ENCODE data around the gene PF4V1.

The PF4V1 gene

GRCh38 chr4:73842696-73843095, 10.4 kb upstream of the PF4V1 start:
- no peak for TF ChIP-seq REST (IDR thresholded peaks at IDR 0.05; ENCODE audit: insufficient read depth in 1 of 2, low read depth in 2 of 2, low read length in 2 of 2)

- TF ChIP-seq REST (IDR thresholded peaks at IDR 0.05; ENCODE audit: insufficient read depth in 1 of 2, low read depth in 2 of 2, low read length in 2 of 2) (no peak), POLR2AphosphoS5 (IDR thresholded peaks at IDR 0.05; ENCODE audit: low read depth, low read length) (no peak), FOXP2 (optimal IDR thresholded peaks at IDR 0.05; ENCODE audit: borderline replicate concordance, extremely low read depth, extremely low read length, insufficient read depth) (no peak), TAF1 (IDR thresholded peaks at IDR 0.05; ENCODE audit: borderline replicate concordance, insufficient read depth, low read length) (no peak), SIN3A (IDR thresholded peaks at IDR 0.05; ENCODE audit: borderline replicate concordance, insufficient read depth, low read length) (no peak)
Measured at GRCh38 chr4:73843369-73843768, 9.7 kb upstream of the PF4V1 start.

GRCh38 chr4:73844345-73844744, 8.8 kb upstream of the PF4V1 start:
- no peak for TF ChIP-seq TAF1 (IDR thresholded peaks at IDR 0.05; ENCODE audit: borderline replicate concordance, insufficient read depth, low read length)
- no peak for TF ChIP-seq FOXP2 (optimal IDR thresholded peaks at IDR 0.05; ENCODE audit: borderline replicate concordance, extremely low read depth, extremely low read length, insufficient read depth)
- no peak for TF ChIP-seq POLR2AphosphoS5 (IDR thresholded peaks at IDR 0.05; ENCODE audit: low read depth, low read length)
- TF ChIP-seq REST (IDR thresholded peaks at IDR 0.05; ENCODE audit: insufficient read depth in 1 of 2, low read depth in 2 of 2, low read length in 2 of 2), result no peak
- no peak for TF ChIP-seq SIN3A (IDR thresholded peaks at IDR 0.05; ENCODE audit: borderline replicate concordance, insufficient read depth, low read length)

- TF ChIP-seq REST (IDR thresholded peaks at IDR 0.05; ENCODE audit: insufficient read depth in 1 of 2, low read depth in 2 of 2, low read length in 2 of 2) (no peak), FOXP2 (optimal IDR thresholded peaks at IDR 0.05; ENCODE audit: borderline replicate concordance, extremely low read depth, extremely low read length, insufficient read depth) (no peak), SIN3A (IDR thresholded peaks at IDR 0.05; ENCODE audit: borderline replicate concordance, insufficient read depth, low read length) (no peak), POLR2AphosphoS5 (IDR thresholded peaks at IDR 0.05; ENCODE audit: low read depth, low read length) (no peak), TAF1 (IDR thresholded peaks at IDR 0.05; ENCODE audit: borderline replicate concordance, insufficient read depth, low read length) (no peak)
Measured at GRCh38 chr4:73844806-73845205, 8.3 kb upstream of the PF4V1 start.

GRCh38 chr4:73847526-73848182, 5.4 kb upstream of the PF4V1 start:
- no peak for TF ChIP-seq FOXP2 (optimal IDR thresholded peaks at IDR 0.05; ENCODE audit: borderline replicate concordance, extremely low read depth, extremely low read length, insufficient read depth)

All from PFSK-1 (cell line).